Smooth muscle cell (in vitro differentiated cells): ENCODE data around the gene GABARAPL1. TPM values are rescaled to one million over a fixed set of nuclear protein-coding genes. Genes with fewer than 3 reads are reported as not detected.

Experiments used
- DNase-seq: peaks from one replicate; lab custom pipeline; 2025; ENCODE audit not compliant: unreplicated experiment; lab: John Stamatoyannopoulos, UW
- H2AFZ ChIP-seq: fragments of 200-600 bp; sonication (generic); 2 replicates; pipeline ENCODE4 v1.6.0; 2016; ENCODE audit warnings: antibody characterized with exemption, low read depth, mild to moderate bottlenecking
- H3F3A ChIP-seq: fragments of 200-600 bp; sonication (generic); 2 replicates; pipeline ENCODE4 v1.6.0; 2017; ENCODE audit warnings: antibody characterized with exemption, low read depth
- H3K27ac ChIP-seq: fragments of 200-600 bp; sonication (generic); 2 replicates; pipeline ENCODE4 v1.5.1; 2016; ENCODE audit warnings: low read depth, mild to moderate bottlenecking
- H3K27me3 ChIP-seq: fragments of 200-600 bp; sonication (generic); 2 replicates; pipeline ENCODE4 v1.6.1; 2016; ENCODE audit warnings: low read depth, mild to moderate bottlenecking
- H3K36me3 ChIP-seq: fragments of 200-600 bp; sonication (generic); 2 replicates; pipeline ENCODE4 v1.5.1; 2016; ENCODE audit warnings: low read depth
- H3K4me1 ChIP-seq: fragments of 200-600 bp; sonication (generic); 2 replicates; pipeline ENCODE4 v1.5.1; 2016; ENCODE audit warnings: low read depth
- H3K4me2 ChIP-seq: fragments of 200-600 bp; sonication (generic); 2 replicates; pipeline ENCODE4 v1.6.0; 2016; ENCODE audit warnings: mild to moderate bottlenecking
- H3K4me3 ChIP-seq: fragments of 200-600 bp; sonication (generic); 2 replicates; pipeline ENCODE4 v1.5.1; 2016; ENCODE audit warnings: mild to moderate bottlenecking
- H3K79me2 ChIP-seq: fragments of 200-600 bp; sonication (generic); 2 replicates; pipeline ENCODE4 v1.6.0; 2016; ENCODE audit warnings: low read depth, mild to moderate bottlenecking
- H3K9ac ChIP-seq: fragments of 200-600 bp; sonication (generic); 2 replicates; pipeline ENCODE4 v1.6.0; 2016; ENCODE audit warnings: low read depth
- H3K9me3 ChIP-seq: fragments of 200-600 bp; sonication (generic); replicated peaks from 2 replicates; pipeline ENCODE4 v1.5.1; 2016; ENCODE audit warnings: low read depth
- H4K20me1 ChIP-seq: fragments of 200-600 bp; sonication (generic); 2 replicates; pipeline ENCODE4 v1.6.0; 2016; ENCODE audit warnings: low read depth
- CTCF ChIP-seq: fragments of 200-600 bp; sonication (generic); IDR thresholded peaks from 2 replicates; pipeline ENCODE4 v1.5.1; 2017; ENCODE audit warnings: borderline replicate concordance, mild to moderate bottlenecking, antibody characterized with exemption; ENCODE audit not compliant: insufficient read depth, poor library complexity, severe bottlenecking
- WGBS: methylation state at CpG from one replicate; pipeline ENCODE4 v1.1.7; 2016; ENCODE audit warnings: low lambda C conversion rate; 5-methylcytosine and 5-hydroxymethylcytosine counted together
- polyA plus RNA-seq: library from polyadenylated mRNA; unstranded; fragments of >200 nt; fragmentation: Nextera tagmentation; extraction: Ambion mirVana; gene quantifications from 2 replicates; pipeline ENCODE4 v1.2.1, GENCODE V29; 2016
- total RNA-seq: library from RNA; depleted of rRNA; stranded (reverse); fragments of >200 nt; gene quantifications from 2 replicates; pipeline ENCODE4 v1.2.3, GENCODE V29; 2014

GABARAPL1 gene
- total and polyA plus RNA-seq, 2 experiments from 2014 or later: 83.4 to 90.0 TPM

GRCh38 chr12:10247436-10248058 is 34.9 kb downstream of the GABARAPL1 start:
- no peaks in the 10 kb centered on the region for H3K4me1 ChIP-seq
- no peak for TF ChIP-seq CTCF
- H2AFZ ChIP-seq: no peak overlapping the region
- no peak overlapping the region for H3K9ac ChIP-seq
- H3K27me3 ChIP-seq: no peaks in the 10 kb centered on the region
- DNase-seq: no peak
- WGBS: 72% methylated on average over 5 of the region's 5 CpGs
- no peaks in the 10 kb centered on the region for H3K9me3 ChIP-seq
- H3K79me2 ChIP-seq: no peaks in the 10 kb centered on the region
- H3K36me3 ChIP-seq: no peaks in the 10 kb centered on the region
- H3K4me2 ChIP-seq: no peak overlapping the region
- no peak overlapping the region for H3K27ac ChIP-seq
- no peak overlapping the region for H3K4me3 ChIP-seq
- no peaks in the 10 kb centered on the region for H4K20me1 ChIP-seq
- H3F3A ChIP-seq: no peaks in the 10 kb centered on the region

- Histone ChIP-seq H3K36me3 (no peaks in the 10 kb centered on the region), H3K4me3 (no peak overlapping the region), H2AFZ (no peak overlapping the region), H3K9me3 (no peaks in the 10 kb centered on the region), H3K4me2 (no peak overlapping the region), H3K4me1 (no peaks in the 10 kb centered on the region), H3F3A (no peaks in the 10 kb centered on the region), H3K9ac (no peak overlapping the region), H3K27me3 (no peaks in the 10 kb centered on the region), H3K79me2 (no peaks in the 10 kb centered on the region), H3K27ac (no peak overlapping the region), H4K20me1 (no peaks in the 10 kb centered on the region)
- TF ChIP-seq CTCF: no peak
- no peak for DNase-seq
- 79% methylated on average over 8 of the region's 8 CpGs for WGBS
Observed at GRCh38 chr12:10249690-10250455, 37.2 kb downstream of the GABARAPL1 start.

GRCh38 chr12:10251669-10252068 is 39.0 kb downstream of the GABARAPL1 start:
- Histone ChIP-seq H3K79me2 (no peaks in the 10 kb centered on the region), H3K27ac (no peak overlapping the region), H3K4me3 (no peak overlapping the region), H3K27me3 (no peaks in the 10 kb centered on the region), H2AFZ (no peak overlapping the region), H3K36me3 (no peaks in the 10 kb centered on the region), H3F3A (no peaks in the 10 kb centered on the region), H3K9me3 (no peaks in the 10 kb centered on the region), H3K9ac (no peak overlapping the region), H3K4me2 (no peak overlapping the region), H3K4me1 (no peaks in the 10 kb centered on the region), H4K20me1 (no peaks in the 10 kb centered on the region)
- no peak for TF ChIP-seq CTCF
- 87% methylated on average over 4 of the region's 4 CpGs for WGBS
- DNase-seq: no peak
